ENCODE results near the gene BRAP.
"Not testable (repeated sequence)": the region's sequence is repeated elsewhere in the genome, so short reads cannot be mapped to it uniquely, and the experiment has no call there.

BRAP gene, protein sequence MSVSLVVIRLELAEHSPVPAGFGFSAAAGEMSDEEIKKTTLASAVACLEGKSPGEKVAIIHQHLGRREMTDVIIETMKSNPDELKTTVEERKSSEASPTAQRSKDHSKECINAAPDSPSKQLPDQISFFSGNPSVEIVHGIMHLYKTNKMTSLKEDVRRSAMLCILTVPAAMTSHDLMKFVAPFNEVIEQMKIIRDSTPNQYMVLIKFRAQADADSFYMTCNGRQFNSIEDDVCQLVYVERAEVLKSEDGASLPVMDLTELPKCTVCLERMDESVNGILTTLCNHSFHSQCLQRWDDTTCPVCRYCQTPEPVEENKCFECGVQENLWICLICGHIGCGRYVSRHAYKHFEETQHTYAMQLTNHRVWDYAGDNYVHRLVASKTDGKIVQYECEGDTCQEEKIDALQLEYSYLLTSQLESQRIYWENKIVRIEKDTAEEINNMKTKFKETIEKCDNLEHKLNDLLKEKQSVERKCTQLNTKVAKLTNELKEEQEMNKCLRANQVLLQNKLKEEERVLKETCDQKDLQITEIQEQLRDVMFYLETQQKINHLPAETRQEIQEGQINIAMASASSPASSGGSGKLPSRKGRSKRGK

DNA sequence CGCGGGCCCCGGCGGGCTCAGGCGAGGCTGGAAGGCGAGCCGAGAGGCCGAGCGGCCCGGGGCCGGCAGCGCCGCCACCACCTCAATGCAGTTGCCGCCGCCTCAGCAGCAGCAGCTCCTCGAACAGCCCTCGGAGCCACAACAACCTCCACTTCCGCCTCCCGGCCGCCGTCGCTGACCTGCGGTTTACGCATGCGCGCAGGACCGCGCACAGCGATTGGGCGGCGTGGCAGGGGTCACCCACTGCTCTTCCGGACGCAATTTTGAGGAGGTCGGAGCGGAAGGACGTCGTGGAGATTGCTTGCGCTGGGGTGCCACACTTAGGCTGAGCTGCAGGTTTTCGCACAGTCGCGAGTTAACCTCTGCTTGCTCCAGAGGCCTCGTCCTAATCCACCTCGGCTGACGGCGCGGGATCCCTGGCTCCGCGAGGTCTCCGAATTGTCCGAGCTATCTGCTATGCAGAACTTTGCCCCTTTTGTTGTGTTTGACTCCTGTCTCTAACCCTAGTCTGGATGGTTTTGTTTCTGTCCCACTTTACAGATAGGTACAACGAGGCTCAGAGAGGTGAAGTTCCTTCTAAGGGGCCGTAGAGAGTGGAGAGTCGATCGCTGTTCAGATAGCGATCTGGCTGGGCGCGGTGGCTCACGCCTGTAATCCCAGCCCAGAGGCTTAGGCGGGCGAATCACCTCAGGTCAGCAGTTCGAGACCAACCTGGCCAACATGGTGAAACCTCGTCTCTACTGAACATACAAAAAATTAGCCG is at the start of gene BRAP, which contains the start of gene ACAD10:
Gene BRAP (minus strand): TSS at position 146 of the 763 bp plus-strand sequence. CDS start 164 bp downstream, outside the sequence.
Gene ACAD10 (plus strand): TSS at position 243 of the 763 bp plus-strand sequence. CDS start 6,657 bp downstream, outside the sequence.
- Histone ChIP-seq H3K27me3 (replicated peaks; ENCODE audit: control insufficient read depth, insufficient read depth, low read length) (no peaks in the 10 kb centered on the region), H3K36me3 (ENCODE audit: control insufficient read depth, insufficient read depth, low read length, severe bottlenecking) (peaks cover 22% of the 10 kb centered on the region), H3K9ac (ENCODE audit: low read length) (peak within 1 kb of the TSS; percentile 91), H3K9me3 (ENCODE audit: control insufficient read depth, low read length) (no peaks in the 10 kb centered on the region), H3K4me1 (ENCODE audit: control insufficient read depth, insufficient read depth, low read length) (peaks cover 20% of the 10 kb centered on the region), H3K4me3 (ENCODE audit: low read length) (peak within 1 kb of the TSS; percentile 89)
- peak; percentile 96 for DNase-seq (ENCODE audit: low read depth)

DNA sequence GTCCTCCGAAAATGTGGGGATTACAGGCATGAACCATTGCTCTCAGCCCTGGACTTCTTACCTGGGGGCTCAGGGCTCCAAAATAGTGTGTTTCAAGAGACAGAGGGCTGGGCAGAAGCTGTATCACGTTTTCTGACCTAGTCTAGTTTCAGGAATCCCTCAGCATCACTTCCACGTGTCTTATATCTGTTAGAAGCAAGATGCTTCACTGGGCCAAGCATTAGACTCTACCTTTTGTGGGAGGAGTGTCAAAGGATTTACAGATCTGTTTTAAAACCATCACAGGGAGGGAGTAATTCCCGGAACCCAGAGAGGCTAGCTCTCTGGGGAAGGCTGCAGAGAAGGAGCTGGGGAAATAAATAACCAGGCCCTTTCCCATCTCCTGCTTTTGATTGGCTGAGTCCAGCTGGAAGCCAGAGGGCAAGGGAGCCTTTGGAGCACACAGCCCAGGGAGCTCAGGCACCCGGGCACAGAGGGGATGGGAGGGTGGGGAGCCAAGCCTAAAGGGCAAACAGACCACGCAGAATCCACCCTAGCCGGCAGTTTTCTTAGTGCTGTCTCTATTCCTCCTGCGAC is 47.7 kb upstream of the BRAP start:
- H3K4me1 ChIP-seq (ENCODE audit: control insufficient read depth, insufficient read depth, low read length), result no peaks in the 10 kb centered on the region
- H3K27me3 ChIP-seq (replicated peaks; ENCODE audit: control insufficient read depth, insufficient read depth, low read length), result no peaks in the 10 kb centered on the region
- H3K4me3 ChIP-seq (ENCODE audit: low read length), result no peak overlapping the region
- H3K9me3 ChIP-seq (ENCODE audit: control insufficient read depth, low read length), result no peaks in the 10 kb centered on the region
- no peak for DNase-seq (ENCODE audit: low read depth)
- H3K36me3 ChIP-seq (ENCODE audit: control insufficient read depth, insufficient read depth, low read length, severe bottlenecking), result peaks cover 31% of the 10 kb centered on the region
- H3K9ac ChIP-seq (ENCODE audit: low read length), result no peak overlapping the region

DNA sequence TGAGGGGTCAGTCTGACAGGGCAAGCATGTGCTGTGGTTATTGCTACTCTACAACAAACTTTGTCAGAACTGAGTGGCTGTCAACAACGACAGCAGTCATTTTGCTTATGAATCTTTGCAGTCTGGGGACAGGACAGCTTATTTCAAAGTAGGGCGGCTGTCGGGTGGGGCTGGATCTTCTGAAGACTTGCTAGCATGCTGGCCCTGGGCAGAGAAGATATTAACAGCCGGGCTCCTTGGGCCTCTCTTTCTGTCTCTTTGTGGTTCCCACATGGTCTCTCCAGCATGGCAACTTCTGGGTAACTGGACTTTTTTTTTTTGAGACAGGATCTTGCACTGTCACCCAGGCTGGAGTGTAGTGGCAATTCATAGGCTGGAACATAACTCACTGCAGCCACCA is 47.0 kb upstream of the BRAP start:
- no peaks in the 10 kb centered on the region for H3K9me3 ChIP-seq (ENCODE audit: control insufficient read depth, low read length)
- H3K4me1 ChIP-seq (ENCODE audit: control insufficient read depth, insufficient read depth, low read length), result no peaks in the 10 kb centered on the region
- H3K27me3 ChIP-seq (replicated peaks; ENCODE audit: control insufficient read depth, insufficient read depth, low read length), result no peaks in the 10 kb centered on the region
- no peak overlapping the region for H3K4me3 ChIP-seq (ENCODE audit: low read length)
- no peak for DNase-seq (ENCODE audit: low read depth)
- no peak overlapping the region for H3K9ac ChIP-seq (ENCODE audit: low read length)
- peaks cover 34% of the 10 kb centered on the region for H3K36me3 ChIP-seq (ENCODE audit: control insufficient read depth, insufficient read depth, low read length, severe bottlenecking)

DNA sequence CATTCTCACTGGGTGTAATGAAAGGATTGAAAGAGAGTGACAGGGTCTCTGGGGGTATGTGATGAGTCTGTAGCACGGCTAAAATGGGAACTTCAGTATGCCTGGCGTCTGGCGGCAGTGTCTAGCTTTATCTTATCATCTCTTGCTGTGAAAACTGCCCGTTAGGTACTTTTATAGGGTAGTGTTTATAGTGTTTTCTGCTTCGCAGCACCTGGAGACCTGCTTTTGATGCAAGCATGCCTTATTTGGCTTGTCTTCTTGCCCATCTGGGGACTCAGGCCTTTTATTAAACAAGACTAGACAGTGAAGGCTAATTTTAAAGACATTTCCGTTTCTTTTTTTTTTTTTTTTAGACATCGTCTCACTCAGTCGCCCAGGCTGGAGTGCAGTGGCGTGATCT is 44.7 kb upstream of the BRAP start:
- no peaks in the 10 kb centered on the region for H3K4me1 ChIP-seq (ENCODE audit: control insufficient read depth, insufficient read depth, low read length)
- peaks cover 30% of the 10 kb centered on the region for H3K36me3 ChIP-seq (ENCODE audit: control insufficient read depth, insufficient read depth, low read length, severe bottlenecking)
- no peak overlapping the region for H3K9ac ChIP-seq (ENCODE audit: low read length)
- no peaks in the 10 kb centered on the region for H3K27me3 ChIP-seq (replicated peaks; ENCODE audit: control insufficient read depth, insufficient read depth, low read length)
- H3K9me3 ChIP-seq (ENCODE audit: control insufficient read depth, low read length), result no peaks in the 10 kb centered on the region
- no peak overlapping the region for H3K4me3 ChIP-seq (ENCODE audit: low read length)
- no peak for DNase-seq (ENCODE audit: low read depth)

DNA sequence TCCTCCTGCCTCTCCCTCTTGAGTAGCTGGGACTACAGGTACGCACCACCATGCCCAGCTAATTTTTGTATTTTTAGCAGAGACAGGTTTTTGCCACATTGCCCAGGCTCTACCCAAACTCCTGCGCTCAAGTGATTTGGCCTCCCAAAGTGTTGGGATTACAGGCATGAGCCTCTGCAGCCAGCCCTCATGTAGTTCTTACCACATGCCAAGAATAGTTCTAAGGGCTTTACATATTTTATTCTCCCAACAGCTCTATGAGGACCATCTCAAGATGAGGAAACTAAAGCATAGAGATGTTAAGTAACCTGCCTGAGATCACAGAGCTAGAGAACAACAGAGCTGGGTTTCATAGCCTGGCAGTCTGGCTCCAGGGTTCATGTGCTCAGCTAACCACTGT is 43.0 kb upstream of the BRAP start:
- H3K9ac ChIP-seq (ENCODE audit: low read length), result no peak overlapping the region
- H3K4me3 ChIP-seq (ENCODE audit: low read length), result no peak overlapping the region
- H3K36me3 ChIP-seq (ENCODE audit: control insufficient read depth, insufficient read depth, low read length, severe bottlenecking), result peaks cover 26% of the 10 kb centered on the region
- H3K4me1 ChIP-seq (ENCODE audit: control insufficient read depth, insufficient read depth, low read length), result no peaks in the 10 kb centered on the region
- H3K27me3 ChIP-seq (replicated peaks; ENCODE audit: control insufficient read depth, insufficient read depth, low read length), result no peaks in the 10 kb centered on the region
- peak; percentile 2 for DNase-seq (ENCODE audit: low read depth)
- H3K9me3 ChIP-seq (ENCODE audit: control insufficient read depth, low read length), result no peaks in the 10 kb centered on the region

DNA sequence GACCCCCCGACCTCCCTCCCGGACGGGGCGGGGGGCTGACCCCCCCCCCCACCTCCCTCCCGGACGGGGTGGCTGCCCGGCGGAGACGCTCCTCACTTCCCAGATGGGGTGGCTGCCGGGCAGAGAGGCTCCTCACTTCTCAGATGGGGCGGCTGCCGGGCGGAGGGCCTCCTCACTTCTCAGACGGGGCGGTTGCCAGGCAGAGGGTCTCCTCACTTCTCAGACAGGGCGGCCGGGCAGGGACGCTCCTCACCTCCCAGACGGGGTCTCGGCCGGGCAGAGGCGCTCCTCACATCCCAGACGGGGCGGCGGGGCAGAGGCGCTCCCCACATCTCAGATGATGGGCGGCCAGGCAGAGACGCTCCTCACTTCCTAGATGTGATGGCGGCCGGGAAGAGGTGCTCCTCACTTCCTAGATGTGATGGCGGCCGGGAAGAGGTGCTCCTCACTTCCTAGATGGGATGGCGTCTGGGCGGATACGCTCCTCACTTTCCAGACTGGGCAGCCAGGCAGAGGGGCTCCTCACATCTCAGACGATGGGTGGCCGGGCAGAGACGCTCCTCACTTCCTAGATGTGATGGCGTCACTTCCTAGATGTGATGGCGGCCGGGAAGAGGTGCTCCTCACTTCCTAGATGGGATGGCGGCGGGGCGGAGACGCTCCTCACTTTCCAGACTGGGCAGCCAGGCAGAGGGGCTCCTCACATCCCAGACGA is 38.0 kb upstream of the BRAP start:
- DNase-seq (ENCODE audit: low read depth); H3K4me1 ChIP-seq (ENCODE audit: control insufficient read depth, insufficient read depth, low read length); H3K27me3 ChIP-seq (replicated peaks; ENCODE audit: control insufficient read depth, insufficient read depth, low read length); H3K9me3 ChIP-seq (ENCODE audit: control insufficient read depth, low read length); H3K4me3 ChIP-seq (ENCODE audit: low read length); H3K9ac ChIP-seq (ENCODE audit: low read length): not testable (repeated sequence)
- peaks cover 12% of the 10 kb centered on the region for H3K36me3 ChIP-seq (ENCODE audit: control insufficient read depth, insufficient read depth, low read length, severe bottlenecking)

DNA sequence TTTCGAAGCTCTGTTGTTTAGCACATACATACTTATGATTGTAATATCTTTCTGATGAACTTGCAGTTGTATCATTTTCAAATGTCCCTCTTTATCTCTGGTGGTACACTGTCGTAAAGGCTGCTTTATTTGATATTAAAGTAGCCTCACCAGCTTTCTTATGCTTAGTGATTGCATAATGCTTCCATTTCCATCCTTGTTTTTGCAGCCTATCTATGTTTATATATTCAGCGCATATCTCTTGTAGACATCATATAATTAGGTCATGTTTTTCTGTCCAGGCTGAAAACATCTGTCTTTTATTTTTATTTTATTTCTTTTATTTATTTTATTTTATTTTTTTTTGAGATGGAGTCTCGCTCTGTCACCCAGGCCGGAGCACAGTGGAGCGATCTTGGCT is 34.7 kb upstream of the BRAP start:
- Histone ChIP-seq H3K27me3 (replicated peaks; ENCODE audit: control insufficient read depth, insufficient read depth, low read length) (no peaks in the 10 kb centered on the region), H3K4me1 (ENCODE audit: control insufficient read depth, insufficient read depth, low read length) (no peaks in the 10 kb centered on the region), H3K36me3 (ENCODE audit: control insufficient read depth, insufficient read depth, low read length, severe bottlenecking) (peaks cover 21% of the 10 kb centered on the region), H3K9me3 (ENCODE audit: control insufficient read depth, low read length) (no peaks in the 10 kb centered on the region), H3K4me3 (ENCODE audit: low read length) (no peak overlapping the region), H3K9ac (ENCODE audit: low read length) (no peak overlapping the region)
- no peak for DNase-seq (ENCODE audit: low read depth)

DNA sequence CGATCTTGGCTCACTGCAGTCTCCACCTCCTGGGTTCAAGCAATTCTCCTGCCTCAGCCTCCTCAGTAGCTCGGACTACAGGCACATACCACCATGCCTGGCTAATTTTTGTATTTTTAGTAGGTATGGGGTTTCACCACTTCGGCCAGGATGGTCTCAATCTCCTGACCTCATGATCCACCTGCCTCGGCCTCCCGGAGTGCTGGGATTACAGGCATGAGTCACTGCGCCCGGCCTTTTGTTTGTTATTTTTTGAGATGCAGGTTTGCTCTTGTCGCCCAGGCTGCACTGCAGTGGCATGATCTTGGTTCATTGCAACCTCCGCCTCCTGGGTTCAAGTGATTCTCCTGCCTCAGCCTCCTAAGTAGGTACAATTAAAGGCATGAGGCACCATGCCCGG is 33.6 kb upstream of the BRAP start:
- H3K9me3 ChIP-seq (ENCODE audit: control insufficient read depth, low read length); H3K9ac ChIP-seq (ENCODE audit: low read length); DNase-seq (ENCODE audit: low read depth); H3K27me3 ChIP-seq (replicated peaks; ENCODE audit: control insufficient read depth, insufficient read depth, low read length); H3K4me1 ChIP-seq (ENCODE audit: control insufficient read depth, insufficient read depth, low read length); H3K4me3 ChIP-seq (ENCODE audit: low read length): not testable (repeated sequence)
- H3K36me3 ChIP-seq (ENCODE audit: control insufficient read depth, insufficient read depth, low read length, severe bottlenecking), result peaks cover 27% of the 10 kb centered on the region

DNA sequence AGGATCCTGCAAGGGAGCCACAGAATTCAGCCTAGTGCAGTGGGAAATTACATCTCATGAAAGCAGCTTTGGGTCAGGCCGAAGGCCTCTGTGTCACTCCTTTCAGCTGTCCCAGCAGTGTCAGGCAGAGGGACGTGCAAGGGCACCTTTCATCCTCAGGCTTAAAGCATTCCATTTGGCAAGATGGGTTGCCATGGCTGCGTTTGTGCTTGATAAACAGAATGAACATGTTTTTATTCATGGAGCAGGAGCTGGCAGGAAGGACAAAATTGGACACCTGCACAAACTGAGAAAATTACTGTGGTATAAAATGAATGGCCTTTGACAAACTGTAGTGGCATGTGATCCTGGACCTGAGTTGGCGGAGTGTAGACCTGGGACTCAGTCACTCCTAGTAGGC is 29.5 kb upstream of the BRAP start:
- Histone ChIP-seq H3K9me3 (ENCODE audit: control insufficient read depth, low read length) (no peaks in the 10 kb centered on the region), H3K9ac (ENCODE audit: low read length) (no peak overlapping the region), H3K4me1 (ENCODE audit: control insufficient read depth, insufficient read depth, low read length) (peaks cover 5% of the 10 kb centered on the region), H3K27me3 (replicated peaks; ENCODE audit: control insufficient read depth, insufficient read depth, low read length) (no peaks in the 10 kb centered on the region), H3K4me3 (ENCODE audit: low read length) (no peak overlapping the region), H3K36me3 (ENCODE audit: control insufficient read depth, insufficient read depth, low read length, severe bottlenecking) (peaks cover 36% of the 10 kb centered on the region)
- DNase-seq (ENCODE audit: low read depth), result no peak

DNA sequence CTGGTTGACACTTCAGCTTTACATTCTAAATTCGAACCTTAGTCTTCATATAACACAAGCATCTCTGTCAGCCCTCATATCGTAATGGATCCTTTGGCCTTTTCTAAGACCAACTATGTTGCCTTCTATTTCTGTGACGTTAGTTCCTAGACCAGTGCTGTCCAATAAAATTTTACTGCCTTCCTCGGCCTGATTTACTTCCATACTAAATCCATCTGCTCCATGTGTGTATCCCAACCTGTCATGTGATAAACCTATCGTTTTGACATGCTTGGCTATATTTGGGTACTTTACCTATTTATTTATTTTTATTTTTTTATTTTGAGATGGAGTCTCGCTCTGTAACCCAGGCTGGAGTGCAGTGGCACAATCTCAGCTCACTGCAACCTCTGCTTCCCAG is 20.4 kb upstream of the BRAP start:
- no peaks in the 10 kb centered on the region for H3K9me3 ChIP-seq (ENCODE audit: control insufficient read depth, low read length)
- H3K9ac ChIP-seq (ENCODE audit: low read length), result peak overlapping the region; percentile 43
- peak overlapping the region; percentile 14 for H3K4me3 ChIP-seq (ENCODE audit: low read length)
- H3K27me3 ChIP-seq (replicated peaks; ENCODE audit: control insufficient read depth, insufficient read depth, low read length), result no peaks in the 10 kb centered on the region
- peaks cover 36% of the 10 kb centered on the region for H3K4me1 ChIP-seq (ENCODE audit: control insufficient read depth, insufficient read depth, low read length)
- H3K36me3 ChIP-seq (ENCODE audit: control insufficient read depth, insufficient read depth, low read length, severe bottlenecking), result peaks cover 44% of the 10 kb centered on the region
- DNase-seq (ENCODE audit: low read depth), result no peak
